ENCODE data around the gene CLCN5.
A peak's percentile ranks its signal among the peaks of the same experiment; 100 is the strongest.

The CLCN5 gene

DNA sequence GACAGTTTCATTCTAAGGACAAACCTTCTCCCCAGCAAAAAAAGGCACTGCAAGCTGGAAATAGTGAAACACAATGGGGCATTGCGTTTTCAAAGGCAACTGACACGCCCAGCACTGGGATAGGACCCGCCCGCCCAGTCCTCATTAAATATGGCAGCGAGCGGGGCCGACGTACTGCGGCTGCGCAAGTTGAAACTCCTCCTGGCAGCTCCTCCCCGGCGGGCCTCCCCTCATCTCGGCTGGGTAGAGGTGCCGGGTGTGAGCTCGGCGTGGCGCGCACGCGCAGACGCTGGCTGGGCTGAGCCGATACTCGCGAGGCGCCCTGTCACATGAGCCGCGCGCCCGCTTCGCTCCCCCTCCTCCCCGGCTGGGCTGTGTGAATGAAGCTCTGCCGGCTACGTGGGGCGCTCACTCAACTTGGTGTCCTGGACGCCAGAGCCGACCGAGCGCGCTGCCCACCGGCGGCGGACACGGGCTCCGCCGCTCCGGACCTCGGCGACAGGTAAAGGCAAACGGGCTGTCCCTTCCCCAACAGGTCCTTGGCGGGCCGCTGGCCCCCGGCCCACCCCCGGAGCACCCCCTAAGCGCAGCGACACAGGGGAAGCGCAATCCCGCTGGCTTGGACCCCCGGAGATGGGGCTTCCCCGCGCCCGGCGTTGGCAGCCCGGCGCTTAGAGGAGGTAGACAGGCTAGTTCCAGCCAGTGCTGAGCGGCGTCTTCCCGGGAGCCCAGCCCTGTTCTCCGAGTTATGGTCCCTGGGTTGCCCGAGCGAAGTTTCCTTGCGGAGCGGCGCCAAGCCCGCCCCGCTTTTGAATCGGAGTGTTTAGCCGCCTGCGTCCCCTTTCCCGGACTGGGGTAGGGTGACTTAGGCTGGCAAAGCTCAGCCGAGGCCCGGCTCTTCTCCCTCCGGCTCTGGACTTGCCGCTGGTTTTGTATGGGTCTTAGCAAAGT is at the start of gene CLCN5:
CLCN5 (plus strand) TSS at position 306 of the 951 bp plus-strand sequence. CDS start 2,703 bp downstream, outside the sequence.
- peak; percentile 84 to 85 for DNase-seq (ENCODE audit: low read depth in 2 of 2)

DNA sequence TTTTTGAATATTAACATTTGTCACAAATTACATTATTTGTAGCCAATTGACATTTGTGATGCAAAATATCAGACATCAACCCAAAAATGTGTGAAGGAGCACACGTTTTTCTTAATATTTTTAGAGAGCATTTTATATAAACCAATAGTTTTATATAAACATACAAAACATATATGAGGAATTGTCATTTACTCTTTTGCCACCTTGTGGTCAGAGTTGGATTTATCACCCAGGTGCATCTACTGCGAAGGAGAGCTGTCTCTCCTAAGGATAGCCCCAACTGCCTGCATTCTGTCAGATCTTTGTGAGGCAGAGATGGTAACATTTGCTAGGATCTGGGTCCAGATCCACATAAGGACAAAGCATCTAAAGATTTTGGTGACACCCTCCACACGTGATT is 45.6 kb upstream of the CLCN5 start:
- DNase-seq (ENCODE audit: low read depth in 2 of 2) = no peak

DNA sequence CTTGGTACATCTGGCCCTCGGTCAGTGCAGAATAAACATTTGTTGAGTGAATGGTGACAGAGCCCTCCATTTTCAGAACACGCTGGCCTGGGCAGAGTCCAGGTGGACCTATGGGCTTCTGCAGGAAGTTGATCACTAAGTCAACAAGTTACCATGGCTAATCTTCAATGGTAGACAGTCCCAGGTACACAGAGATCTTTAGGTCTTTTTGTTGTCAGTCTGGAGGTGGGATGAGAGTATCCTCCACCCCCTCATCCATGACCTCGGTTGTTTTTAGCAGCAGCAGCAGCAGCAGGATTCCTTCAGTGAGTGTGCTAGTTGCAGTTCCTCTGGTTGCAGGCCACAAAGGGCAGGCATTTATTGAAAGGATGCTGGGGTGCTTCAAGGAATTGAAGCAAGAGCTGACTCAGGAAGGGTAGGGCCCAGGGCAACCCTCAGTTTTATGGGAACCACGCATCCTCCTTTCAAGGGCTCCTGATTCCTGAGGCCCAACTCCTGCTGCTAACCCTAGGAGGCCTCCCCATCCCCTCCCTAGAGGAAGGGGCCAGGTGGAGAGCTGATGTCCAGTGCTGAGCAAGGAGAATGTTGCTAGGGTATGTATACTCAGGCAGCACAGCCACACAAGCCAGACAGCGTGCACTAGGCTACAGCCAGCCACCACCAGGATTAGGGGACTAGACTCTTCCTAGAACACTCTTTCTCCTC is 44.8 kb upstream of the CLCN5 start:
- no peak for DNase-seq (ENCODE audit: low read depth in 2 of 2)

- DNase-seq (ENCODE audit: low read depth in 2 of 2) = no peak
Measured at GRCh38 chrX:49878128-49878833, 44.1 kb upstream of the CLCN5 start.

DNA sequence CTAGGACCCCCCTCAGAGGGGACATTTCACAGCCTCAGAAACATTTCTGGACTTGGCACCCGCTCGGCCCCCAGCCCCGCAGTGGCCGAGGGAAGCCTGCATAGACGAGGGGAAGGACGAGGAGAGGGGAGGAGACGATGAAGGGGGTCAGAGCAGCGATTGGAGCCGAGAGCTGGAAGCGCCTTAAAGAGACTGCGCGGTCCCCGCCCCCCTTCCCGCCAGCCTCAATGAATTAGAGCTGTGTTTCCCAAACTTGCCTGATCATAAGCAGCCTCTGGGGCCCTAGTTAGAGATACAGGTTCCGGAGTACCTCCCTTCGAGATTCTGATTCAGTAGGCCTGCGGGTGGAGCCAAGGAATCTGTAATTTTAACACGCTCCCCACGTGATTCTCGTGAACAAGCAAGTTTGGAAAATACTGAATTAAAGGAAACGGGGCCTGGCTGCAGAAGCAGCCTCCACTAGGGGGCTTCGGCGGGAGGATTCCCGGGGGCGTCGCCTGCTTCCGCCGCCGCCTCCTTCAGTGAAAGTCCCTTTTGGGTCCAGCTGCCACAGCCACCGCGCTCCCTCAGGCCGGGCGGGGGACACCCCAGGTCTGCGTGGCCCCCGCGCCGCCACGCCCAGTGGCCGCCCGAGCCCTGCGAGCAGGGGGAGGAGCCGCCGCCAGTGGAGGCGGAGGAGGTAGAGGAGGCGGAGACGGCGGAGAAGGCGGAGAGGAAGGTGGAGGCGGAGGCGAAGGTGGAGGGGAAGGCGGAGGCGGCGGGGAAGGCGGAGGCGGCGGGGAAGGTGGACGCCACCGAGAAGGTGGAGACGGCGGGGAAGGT is 43.4 kb upstream of the CLCN5 start, which contains the start of gene USP27X:
USP27X (plus strand) TSS at position 651 of the 822 bp plus-strand sequence. CDS start 824 bp downstream, outside the sequence.
- peak; percentile 30 to 59 for DNase-seq (ENCODE audit: low read depth in 2 of 2)

DNA sequence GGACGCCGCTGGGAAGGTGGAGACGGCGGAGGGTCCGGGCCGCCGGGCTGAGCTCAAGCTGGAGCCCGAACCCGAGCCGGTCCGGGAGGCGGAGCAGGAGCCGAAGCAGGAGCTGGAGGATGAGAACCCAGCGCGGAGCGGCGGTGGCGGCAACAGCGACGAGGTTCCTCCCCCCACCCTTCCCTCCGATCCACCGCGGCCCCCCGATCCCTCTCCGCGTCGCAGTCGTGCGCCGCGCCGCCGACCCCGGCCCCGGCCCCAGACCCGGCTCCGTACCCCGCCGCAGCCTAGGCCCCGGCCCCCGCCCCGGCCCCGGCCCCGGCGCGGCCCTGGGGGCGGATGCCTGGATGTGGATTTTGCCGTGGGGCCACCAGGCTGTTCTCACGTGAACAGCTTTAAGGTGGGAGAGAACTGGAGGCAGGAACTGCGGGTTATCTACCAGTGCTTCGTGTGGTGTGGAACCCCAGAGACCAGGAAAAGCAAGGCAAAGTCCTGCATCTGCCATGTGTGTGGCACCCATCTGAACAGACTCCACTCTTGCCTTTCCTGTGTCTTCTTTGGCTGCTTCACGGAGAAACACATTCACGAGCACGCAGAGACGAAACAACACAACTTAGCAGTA is 42.6 kb upstream of the CLCN5 start:
- DNase-seq (ENCODE audit: low read depth in 2 of 2) = no peak

- DNase-seq (ENCODE audit: low read depth in 2 of 2) = no peak
Measured at GRCh38 chrX:49880668-49881067, 41.7 kb upstream of the CLCN5 start.

GRCh38 chrX:49884290-49884862 is 38.0 kb upstream of the CLCN5 start:
- DNase-seq (ENCODE audit: low read depth in 2 of 2) = peak; percentile 7 to 41

GRCh38 chrX:49892542-49892941 is 29.9 kb upstream of the CLCN5 start:
- no peak for DNase-seq (ENCODE audit: low read depth in 2 of 2)

GRCh38 chrX:49896951-49897350 is 25.4 kb upstream of the CLCN5 start:
- DNase-seq (ENCODE audit: low read depth in 2 of 2) = no peak

DNA sequence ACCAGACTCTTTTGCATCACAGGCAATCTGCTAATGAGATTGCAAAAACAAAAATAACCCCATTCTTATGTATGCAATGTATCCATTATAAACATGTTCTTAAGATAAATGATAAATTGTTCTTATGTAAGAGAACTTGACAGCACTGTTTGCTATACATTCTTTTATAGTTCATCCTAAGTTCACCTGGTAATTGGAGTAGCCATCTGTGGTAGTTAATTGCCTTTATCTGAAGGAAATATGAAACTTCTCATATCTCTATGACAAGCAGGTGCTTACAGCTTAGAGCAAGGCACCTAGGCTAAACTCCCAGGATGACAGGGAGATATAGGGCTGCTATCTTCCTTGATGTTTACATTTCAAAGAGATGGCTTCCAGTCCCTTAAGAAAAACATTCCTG is 21.3 kb upstream of the CLCN5 start:
- no peak for DNase-seq (ENCODE audit: low read depth in 2 of 2)

GRCh38 chrX:49910344-49910743 is 12.1 kb upstream of the CLCN5 start:
- DNase-seq (ENCODE audit: low read depth in 2 of 2) = no peak

GRCh38 chrX:49912086-49912485 is 10.3 kb upstream of the CLCN5 start:
- no peak for DNase-seq (ENCODE audit: low read depth in 2 of 2)

DNA sequence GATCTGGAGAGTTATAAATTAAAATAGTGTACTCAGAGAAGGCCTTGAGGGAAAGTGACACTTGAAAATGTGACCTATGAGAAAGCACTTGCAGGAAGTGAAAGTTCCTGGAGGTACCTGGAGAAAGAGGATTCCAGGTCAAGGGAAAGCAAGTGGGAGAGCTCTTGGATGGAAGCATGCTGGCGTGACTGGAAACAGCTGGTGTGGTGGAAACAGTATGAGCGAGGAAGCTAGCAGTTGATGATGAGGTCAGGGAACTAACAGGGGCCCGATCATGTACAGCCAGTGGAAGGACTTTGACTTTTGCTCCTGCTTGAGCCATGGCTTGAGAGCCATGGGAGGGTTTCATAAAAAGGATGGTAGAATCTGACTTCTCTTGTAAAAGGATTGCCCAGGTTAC is 9.5 kb upstream of the CLCN5 start:
- DNase-seq (ENCODE audit: low read depth in 2 of 2) = no peak

DNA sequence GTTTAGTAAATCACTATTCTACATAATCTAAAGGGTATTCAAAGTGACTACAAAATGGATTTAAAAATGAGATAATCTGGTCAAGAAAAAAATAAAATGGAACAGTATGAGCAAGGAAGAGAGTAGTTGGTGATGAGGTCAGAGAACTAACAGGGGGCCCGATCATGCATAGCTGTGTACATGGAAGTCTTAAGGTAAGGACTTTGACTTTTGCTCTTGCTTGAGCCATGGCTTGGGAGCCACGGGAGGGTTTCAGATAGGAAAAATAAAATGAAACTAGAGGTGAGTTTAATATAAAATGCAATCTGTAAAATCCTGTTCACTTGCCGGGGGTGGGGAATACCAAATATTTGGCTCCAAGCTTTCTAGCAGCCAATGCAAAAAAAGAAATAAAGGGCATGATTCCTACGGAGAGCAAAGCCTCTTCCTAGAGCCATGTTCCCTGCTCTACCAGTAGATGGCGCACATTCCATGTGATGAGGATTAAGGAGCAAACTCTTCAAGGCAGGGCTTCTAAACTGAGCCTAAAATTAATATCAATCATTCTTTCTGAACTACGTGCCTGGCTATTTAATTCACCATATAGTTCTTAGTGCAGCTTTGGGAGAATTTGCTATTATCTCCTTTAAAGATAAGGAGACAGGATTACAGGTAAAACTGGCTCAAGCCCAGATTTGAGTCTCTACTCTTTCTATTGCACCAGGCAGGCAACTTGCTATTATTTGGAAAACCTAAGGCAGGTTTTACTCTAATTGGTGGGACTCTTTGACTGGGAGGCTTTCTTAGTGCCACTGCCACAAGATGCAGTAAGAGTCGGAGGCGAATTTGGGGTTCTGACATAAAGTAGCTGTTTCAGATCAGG is 6.8 kb upstream of the CLCN5 start:
- DNase-seq (ENCODE audit: low read depth in 2 of 2) = peak in 1 of 2 experiments; percentile 13

GRCh38 chrX:49919617-49920016 is 2.8 kb upstream of the CLCN5 start:
- DNase-seq (ENCODE audit: low read depth in 2 of 2) = peak in 1 of 2 experiments; percentile 8

- no peak for DNase-seq (ENCODE audit: low read depth in 2 of 2)
Measured at GRCh38 chrX:49921109-49921508, 1.3 kb upstream of the CLCN5 start.

GRCh38 chrX:49925176-49925575 is 2.8 kb downstream of the CLCN5 start:
- DNase-seq (ENCODE audit: low read depth in 2 of 2) = no peak

GRCh38 chrX:49930039-49930438 is 7.6 kb downstream of the CLCN5 start:
- DNase-seq (ENCODE audit: low read depth in 2 of 2) = no peak

All from stimulated activated CD4-positive, alpha-beta T cell treated with anti-CD3 and anti-CD28 coated beads, Interleukin-12 subunit alpha, Interleukin-12 subunit beta, amount 100 ng/mL, for 24 hours (primary cell).